ENCODE measurements around the gene CFDP1.

Gene CFDP1

DNA sequence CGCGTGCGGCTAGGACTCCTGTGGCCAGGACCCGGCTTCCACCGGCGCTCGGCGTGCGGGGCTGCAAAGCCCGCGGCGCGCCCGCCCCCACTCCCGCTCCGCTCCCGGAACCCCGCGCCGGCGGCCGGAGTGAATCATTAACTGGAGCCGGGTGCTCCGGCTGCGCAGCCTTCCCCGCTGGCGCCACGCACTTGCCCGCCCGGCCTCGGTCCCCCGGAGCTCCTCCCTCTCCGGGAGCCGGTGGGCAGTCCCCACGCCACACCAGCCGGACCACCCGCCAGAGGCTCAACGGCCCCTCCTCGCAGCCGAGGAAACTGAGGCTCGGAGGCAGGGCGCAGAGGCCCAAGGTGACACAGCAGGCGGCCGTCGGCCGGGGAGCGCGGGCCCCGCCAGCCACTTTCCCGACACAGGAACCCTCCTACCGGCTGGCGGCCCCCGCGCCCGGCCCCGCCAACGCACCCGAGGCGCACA is 182.5 kb downstream of the CFDP1 start:
- no peak for DNase-seq (ENCODE audit: low read depth)

DNA sequence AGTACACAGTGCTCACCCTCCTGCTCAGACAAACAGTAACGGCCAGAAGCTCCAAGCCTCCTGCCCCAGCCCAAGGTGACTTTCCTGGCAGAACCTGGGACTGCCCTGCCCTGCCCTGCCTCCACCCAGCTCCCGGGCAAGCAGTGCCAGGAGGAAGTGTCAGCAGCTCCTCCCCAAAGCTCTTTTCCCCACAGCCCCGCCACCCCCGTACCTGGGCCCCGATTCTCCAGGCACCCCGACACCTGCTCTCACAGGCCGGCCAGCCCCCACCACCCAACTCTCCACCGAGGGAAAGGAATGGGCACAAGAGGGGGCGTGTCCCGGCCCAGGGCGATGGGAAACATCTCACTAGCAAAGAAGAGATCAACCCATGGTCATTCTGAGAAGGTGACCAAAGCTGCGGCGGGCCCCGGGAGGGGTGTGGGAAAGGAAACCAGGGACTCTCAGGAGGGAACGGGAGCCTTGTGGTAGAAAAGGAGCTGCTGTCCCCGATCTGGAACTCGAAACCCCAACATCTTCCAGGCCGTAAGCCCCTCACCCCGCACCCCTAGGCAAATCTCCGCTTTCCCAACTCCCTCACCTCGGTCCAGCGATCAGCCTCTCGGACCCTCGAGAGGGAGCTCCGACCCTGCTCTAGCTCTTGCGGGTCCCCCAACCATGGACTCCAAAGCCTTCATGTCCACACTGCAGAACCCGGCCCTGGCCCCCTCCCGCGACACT is 183.1 kb downstream of the CFDP1 start:
- DNase-seq (ENCODE audit: low read depth): no peak

DNA sequence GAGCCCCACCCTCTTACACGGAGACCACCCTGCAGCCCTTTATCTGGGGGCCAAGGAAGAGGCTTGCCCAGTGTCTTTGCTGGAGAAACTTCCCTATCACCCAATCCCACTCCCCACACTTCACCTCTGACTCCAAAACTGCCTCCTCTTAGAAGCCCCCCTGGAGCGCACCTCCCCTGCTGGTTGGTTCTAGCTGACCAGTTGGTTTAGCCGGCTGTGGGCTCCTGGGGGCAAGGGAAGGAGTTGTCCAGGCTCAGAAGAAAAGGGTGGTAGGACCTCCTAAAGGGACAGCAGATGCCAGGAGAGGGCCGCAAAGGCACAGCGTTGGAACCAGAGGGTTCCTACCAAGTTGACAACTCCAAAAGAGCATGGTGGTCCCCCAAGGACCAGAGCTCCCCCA is 183.9 kb downstream of the CFDP1 start:
- DNase-seq (ENCODE audit: low read depth): no peak

DNA sequence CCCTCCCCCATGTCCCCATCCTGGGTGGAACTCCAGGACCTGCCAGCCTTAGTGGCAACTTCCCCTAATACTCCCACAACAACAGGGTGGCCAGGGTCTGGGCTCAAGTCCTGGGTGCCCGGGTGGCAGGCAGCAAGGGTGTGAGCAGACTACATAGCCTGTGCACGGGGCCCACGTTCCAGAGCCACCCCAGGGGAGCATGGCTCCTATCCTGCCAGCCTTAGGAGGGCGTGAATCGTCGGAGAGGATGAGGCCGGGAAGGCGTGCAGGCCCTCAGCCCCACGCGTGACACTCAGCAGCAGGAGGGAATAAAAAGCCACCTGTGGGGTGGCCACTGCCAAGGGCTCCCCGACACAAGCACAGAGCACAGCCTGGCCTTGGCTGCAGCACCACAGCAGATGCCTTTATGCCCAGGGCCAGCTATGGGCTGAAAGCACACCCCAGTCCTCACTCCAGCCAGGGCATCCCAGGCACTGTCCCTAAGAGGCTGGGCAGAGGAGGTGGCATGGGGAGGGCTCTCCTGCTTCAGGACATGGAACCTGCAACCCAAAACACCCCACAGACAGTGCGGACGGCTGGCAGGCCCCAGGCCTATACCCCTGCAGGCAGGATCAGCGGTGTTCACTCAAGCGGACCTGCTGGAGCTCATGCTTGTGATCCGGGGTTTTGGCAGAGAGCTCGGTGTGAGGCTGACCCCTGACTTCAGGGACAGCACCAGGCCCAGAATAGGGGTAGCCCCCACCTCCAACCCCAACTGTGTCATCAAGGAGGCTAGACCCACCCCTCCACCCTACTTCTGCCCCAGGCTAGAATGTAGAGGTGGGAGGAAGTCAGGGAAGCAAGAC is 184.5 kb downstream of the CFDP1 start:
- DNase-seq (ENCODE audit: low read depth): no peak

DNA sequence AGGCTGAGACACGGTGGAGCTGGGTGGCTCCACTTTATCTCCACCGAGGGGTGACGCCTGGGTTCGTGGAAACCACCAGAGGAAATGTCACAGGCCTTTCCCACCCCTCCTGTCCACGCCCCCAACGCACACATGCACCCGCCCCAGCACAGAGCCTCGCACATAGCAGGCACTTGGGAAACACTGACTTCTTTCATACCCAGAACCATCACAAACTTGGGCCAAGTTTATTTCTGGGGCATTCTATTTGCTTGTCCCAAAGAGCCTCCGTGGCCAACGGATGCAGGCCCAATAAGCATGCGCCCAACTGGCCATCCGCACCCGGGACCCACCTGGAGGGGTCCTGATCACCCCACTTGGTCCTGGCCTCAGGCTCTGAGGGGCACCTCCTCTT is 185.2 kb downstream of the CFDP1 start:
- no peak for DNase-seq (ENCODE audit: low read depth)

DNA sequence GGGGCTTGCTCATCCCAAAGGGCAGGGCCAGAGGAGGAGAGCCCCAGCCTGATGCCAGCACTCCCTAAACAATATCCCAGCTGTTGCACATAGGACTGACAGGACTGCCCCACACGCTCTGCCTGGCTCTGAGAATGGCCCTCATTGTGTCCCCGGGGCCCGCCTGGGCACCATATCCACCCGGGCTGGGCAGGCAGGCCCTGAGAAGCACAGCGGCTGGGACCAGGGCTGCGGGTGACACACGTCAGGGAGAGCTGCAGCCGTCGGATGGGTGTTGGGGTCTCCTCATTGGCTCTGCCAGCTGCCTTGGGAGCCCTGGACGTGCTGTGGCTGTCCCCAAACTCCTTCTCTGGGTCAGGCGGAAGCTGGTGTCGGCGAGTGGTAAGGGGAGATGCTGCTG is 186.1 kb downstream of the CFDP1 start:
- no peak for DNase-seq (ENCODE audit: low read depth)

DNA sequence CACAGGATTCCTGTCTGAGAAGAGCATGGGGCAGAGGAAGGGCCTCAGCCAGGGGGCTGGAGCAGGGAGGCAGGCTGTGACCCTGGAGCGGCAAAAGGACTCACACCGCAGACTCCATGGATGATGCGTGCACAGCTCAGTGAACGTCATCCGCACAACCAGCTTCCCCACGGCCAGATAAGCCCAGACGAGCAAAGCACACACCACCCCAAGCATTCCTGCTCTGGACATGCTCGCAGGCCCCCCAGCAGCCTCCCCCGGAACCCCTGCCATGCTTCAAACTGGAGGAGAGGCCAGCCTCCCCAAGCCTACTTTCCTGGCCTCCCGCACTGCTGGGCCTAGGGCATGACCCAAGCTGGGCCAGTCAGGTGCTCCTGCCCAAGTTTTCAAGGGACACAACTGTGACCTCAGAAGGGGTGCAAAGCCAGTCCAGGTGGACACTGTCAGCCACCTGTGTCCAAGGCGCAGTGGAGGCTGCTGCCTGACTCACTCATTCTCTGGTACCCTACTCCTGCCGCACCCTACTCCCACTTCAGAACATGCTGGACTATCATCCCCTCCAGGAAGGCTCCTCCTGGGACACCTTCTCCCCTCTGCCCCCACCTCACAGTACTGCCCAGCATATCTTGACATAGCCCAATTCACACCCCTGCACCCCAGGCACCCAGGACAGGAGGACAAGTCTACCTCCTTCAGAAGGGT is 186.6 kb downstream of the CFDP1 start:
- no peak for DNase-seq (ENCODE audit: low read depth)

DNA sequence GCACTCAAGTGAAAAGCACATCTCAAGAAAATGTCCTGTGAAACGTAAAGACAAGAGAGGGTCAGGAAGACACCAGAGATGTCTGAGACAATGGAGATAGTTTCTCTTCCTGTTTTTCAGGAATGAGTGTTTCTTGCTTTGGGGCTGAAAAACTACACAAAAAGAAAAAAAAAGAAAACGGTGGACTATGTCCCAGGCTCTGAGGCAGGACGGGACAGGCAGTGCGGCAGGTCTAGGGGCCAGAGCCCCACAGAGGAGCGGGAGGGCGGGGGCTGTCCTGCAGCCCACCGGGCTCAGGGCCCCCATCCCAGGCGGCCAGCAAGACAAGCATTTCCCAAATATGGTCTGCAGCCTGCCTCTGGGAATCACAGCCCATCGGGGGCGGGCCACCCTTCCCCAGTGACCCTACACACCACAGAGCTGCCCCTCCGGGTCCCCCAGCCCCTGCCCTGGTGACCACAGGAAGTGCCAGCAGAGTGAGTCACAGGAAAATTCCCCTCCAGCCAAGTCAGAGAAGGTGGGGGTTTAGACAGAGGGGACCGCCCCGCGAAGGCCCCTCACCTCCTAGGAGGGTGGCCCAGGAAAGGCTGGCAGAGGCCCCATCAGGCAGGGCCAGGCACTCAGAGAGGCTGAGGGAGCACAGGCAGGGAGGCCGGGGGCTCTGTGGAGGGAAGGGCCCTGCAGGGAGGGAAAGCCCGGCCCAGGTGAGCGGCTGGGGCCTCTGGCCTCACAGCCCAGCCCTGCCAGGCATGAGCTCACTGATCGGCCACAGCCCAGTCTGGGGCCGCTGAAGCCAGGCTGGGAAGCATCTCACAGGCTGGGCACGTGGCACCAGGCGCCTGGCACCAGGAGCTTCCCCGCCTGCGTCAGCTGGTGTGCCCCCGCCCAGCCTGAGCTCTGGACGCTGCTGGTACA is 188.2 kb downstream of the CFDP1 start:
- DNase-seq (ENCODE audit: low read depth): peak; percentile 99

DNA sequence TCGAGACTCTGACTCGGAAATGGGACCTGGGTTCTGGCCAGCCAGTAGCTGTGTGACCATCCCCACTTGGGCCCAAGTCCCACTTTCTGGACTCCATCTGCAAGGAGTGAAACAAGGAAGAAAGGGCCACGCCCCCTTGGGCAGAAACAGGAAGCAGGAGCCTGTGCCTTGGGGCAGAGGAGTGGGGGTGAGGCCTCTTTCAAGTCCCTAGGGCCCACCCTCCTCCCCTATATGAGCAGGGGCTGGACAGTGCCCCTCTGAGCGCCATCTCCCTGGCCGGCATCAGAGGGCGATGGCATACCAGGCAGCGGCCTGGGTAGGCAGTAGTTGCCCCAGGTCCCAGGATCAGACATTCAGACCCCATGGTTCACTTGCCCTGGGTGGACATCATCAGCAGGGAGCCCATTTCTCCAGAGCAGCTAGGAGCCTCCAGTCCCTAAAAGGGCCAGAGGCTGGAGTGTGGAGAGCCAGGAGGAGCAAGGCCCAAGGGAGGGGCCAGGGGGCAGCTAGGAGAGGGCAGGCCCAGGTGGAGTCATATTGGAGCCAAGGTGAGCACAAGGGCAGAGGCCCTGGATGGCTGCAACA is 189.0 kb downstream of the CFDP1 start:
- DNase-seq (ENCODE audit: low read depth): no peak
